Measurements from ENCODE around the gene NSMCE1. TPM values are rescaled to one million over a fixed set of nuclear protein-coding genes. Genes with fewer than 3 reads are reported as not detected.
"Not testable (repeated sequence)": the region's sequence is repeated elsewhere in the genome, so short reads cannot be mapped to it uniquely, and the experiment has no call there.

Gene NSMCE1
- total and polyA plus RNA-seq, 8 donors, result 27.6 to 37.9 (median 31.7) TPM

GRCh38 chr16:27267037-27267677, 1.4 kb downstream of the NSMCE1 start:
- no peaks in the 10 kb centered on the region for H3K36me3 ChIP-seq
- H3K4me1 ChIP-seq, result peaks cover 0 to 10% (median 5%) of the 10 kb centered on the region in 3 donors
- ATAC-seq, result no peak
- H3K9me3 ChIP-seq, result no peaks in the 10 kb centered on the region
- no peak for FAIRE-seq
- TF ChIP-seq, protein P1, sequence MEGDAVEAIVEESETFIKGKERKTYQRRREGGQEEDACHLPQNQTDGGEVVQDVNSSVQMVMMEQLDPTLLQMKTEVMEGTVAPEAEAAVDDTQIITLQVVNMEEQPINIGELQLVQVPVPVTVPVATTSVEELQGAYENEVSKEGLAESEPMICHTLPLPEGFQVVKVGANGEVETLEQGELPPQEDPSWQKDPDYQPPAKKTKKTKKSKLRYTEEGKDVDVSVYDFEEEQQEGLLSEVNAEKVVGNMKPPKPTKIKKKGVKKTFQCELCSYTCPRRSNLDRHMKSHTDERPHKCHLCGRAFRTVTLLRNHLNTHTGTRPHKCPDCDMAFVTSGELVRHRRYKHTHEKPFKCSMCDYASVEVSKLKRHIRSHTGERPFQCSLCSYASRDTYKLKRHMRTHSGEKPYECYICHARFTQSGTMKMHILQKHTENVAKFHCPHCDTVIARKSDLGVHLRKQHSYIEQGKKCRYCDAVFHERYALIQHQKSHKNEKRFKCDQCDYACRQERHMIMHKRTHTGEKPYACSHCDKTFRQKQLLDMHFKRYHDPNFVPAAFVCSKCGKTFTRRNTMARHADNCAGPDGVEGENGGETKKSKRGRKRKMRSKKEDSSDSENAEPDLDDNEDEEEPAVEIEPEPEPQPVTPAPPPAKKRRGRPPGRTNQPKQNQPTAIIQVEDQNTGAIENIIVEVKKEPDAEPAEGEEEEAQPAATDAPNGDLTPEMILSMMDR (IDR thresholded peaks at IDR 0.05), result no peak
- intact Hi-C loops (cut with DNase I), result no loop called here
- no peak overlapping the region for H3K27ac ChIP-seq
- 72 to 77% methylated on average over 8 of the region's 8 CpGs for WGBS, 2 donors
- no peak for DNase-seq
- H3K27me3 ChIP-seq, result no peaks in the 10 kb centered on the region
- no peak overlapping the region for H3K4me3 ChIP-seq

DNA sequence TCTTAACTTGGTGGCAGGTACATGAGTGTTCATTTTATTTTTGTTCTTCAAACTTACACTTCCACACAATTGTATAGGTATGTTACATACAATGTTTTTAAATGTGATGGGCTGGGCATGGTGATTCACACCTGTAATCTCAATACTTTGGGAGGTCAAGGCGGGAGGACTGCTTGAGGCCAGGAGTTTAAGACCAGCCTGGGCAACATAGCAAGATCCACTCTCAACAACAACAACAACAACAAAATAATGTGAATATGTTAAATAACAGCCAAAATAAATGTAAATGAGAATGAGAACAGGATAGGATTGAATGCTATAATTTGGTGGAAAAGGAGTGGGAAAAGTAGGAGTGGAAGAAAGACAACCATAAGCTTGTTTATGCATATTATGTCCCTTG, 2.6 kb downstream of the NSMCE1 start:
- intact Hi-C loops (cut with DNase I), result no loop called here
- no peaks in the 10 kb centered on the region for H3K9me3 ChIP-seq
- no peak for ATAC-seq
- no peak for DNase-seq
- H3K27ac ChIP-seq, result no peak overlapping the region
- no peak overlapping the region for H3K4me3 ChIP-seq
- H3K36me3 ChIP-seq, result no peaks in the 10 kb centered on the region
- 93 to 100% methylated on average over 1 of the region's 1 CpG for WGBS, 2 donors
- no peak for FAIRE-seq
- no peaks in the 10 kb centered on the region for H3K27me3 ChIP-seq
- peaks cover 5 to 10% (median 6%) of the 10 kb centered on the region in 3 donors for H3K4me1 ChIP-seq
- TF ChIP-seq, protein P1 (IDR thresholded peaks at IDR 0.05), result no peak

DNA sequence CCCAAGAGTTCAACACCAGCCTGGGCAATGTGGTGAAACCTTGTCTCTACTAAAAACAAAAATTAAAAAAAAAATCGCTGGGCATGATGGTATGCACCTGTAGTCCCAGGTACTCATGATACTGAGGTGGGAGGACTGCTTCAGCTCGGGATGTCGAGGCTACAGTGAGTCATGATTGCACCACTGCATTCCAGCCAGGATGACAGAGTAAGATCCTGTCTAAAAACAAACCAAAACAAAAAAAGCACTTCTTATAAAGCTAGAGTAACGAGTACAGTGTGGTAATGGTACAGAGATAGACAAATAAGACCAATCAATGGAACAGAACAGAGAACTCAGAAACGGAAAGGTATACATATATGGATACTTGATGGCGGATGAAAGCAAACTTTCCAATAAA, 4.4 kb downstream of the NSMCE1 start:
- no peak for DNase-seq
- TF ChIP-seq, protein P1 (IDR thresholded peaks at IDR 0.05), result no peak
- H3K9me3 ChIP-seq, result no peaks in the 10 kb centered on the region
- no peaks in the 10 kb centered on the region for H3K27me3 ChIP-seq
- no peak overlapping the region for H3K4me3 ChIP-seq
- intact Hi-C loops (cut with DNase I), result no loop called here
- ATAC-seq, result no peak
- no peak overlapping the region for H3K27ac ChIP-seq
- no peak for FAIRE-seq
- 70 to 72% methylated on average over 6 of the region's 6 CpGs for WGBS, 2 donors
- no peaks in the 10 kb centered on the region for H3K36me3 ChIP-seq
- peaks cover under 1 to 8% (median 6%) of the 10 kb centered on the region in 3 donors for H3K4me1 ChIP-seq

DNA sequence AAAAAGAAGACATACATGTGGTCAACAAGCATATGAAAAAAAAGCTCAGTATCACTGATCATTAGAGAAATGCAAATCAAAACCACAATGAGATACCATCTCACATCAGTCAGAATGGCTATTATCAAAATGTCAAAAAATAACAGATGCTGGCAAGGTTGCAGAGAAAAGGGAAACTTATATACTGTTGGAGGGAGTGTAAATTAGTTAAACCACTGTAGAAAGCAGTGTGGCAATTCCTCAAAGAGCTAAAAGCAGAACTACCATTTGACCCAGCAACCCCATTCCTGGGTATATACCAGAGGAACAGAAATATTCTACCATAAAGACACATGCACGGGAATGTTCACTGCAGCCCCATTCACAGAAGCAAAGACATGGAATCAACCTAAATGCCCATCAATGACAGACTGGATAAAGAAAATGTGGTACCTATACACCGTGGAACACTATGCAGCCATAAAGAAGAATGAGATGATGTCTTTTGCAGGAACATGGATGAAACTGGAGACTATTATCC, 5.6 kb downstream of the NSMCE1 start:
- intact Hi-C loops (cut with DNase I), result not testable (repeated sequence)

GRCh38 chr16:27259710-27260109, 8.9 kb downstream of the NSMCE1 start:
- ATAC-seq (no peak), FAIRE-seq (no peak), DNase-seq (no peak)
- no peak overlapping the region for H3K4me3 ChIP-seq
- H3K4me1 ChIP-seq, result peaks cover 0 to 7% (median 6%) of the 10 kb centered on the region in 3 donors
- peaks cover 0 to 11% (median 0%) of the 10 kb centered on the region in 3 donors for H3K36me3 ChIP-seq
- no peaks in the 10 kb centered on the region for H3K9me3 ChIP-seq
- intact Hi-C loops (cut with DNase I), result no loop called here
- no peak overlapping the region for H3K27ac ChIP-seq
- TF ChIP-seq, protein P1 (IDR thresholded peaks at IDR 0.05), result no peak
- WGBS, 2 donors, result 87 to 93% methylated on average over 4 of the region's 4 CpGs
- no peaks in the 10 kb centered on the region for H3K27me3 ChIP-seq

More for the DNA sequence above, 5.6 kb downstream of the NSMCE1 start:
- ATAC-seq, H3K27ac ChIP-seq, H3K4me3 ChIP-seq, H3K27me3 ChIP-seq, H3K9me3 ChIP-seq, FAIRE-seq, DNase-seq, H3K36me3 ChIP-seq: not testable (repeated sequence)
- peaks cover 0 to 11% (median 6%) of the 10 kb centered on the region in 3 donors for H3K4me1 ChIP-seq
- WGBS, 2 donors, result 92 to 94% methylated on average over 2 of the region's 2 CpGs

All from pancreas (tissue), 10 donors.